GM12891 (cell line): ENCODE results near the gene AP1B1.

ENCODE experiments used
- POLR2A ChIP-seq: IDR thresholded peaks from 2 replicates; pipeline ENCODE4 v1.6.1; 2011; ENCODE audit warnings: low read depth, low read length, control low read depth
- POLR2AphosphoS5 ChIP-seq: IDR thresholded peaks from 2 replicates; pipeline ENCODE4 v1.6.1; 2011; ENCODE audit warnings: low read depth, low read length, control low read depth

DNA sequence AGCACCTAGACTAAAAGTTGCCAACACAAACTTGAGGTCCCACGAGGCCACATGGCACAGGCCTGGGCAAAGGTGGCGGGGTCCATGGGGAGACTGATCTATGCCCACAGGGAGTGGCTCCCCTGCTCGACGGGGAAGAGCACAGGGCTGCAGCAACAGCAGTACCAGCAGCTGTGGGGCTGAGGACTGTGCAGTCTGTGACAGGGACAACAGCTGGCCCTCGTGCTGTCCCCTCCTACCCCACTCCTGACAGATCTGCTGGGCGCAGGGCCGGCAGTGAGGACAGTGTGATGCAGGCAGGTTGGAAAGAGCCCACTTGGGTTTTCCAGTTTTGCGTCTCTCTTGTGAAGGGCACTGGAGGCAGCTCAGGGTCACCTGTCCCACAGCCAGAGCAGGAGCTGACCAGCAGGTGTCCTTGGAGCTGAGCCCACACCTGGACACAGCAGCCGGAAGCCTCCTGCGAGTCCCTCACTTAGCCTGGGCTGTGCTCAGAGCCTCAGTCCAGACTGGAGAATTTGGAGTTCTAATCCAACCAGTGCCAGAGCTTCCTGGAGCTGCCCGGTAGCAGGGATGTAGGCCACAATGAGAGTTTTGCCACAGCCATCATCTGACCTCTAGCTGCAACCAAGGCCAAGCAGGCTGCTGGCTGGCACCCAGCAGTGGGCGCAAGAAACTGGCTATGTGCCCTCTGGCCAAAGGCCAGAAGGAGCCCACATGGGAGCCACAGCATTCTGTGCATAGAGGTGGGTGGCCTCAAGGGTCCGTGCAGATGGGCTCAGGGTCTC lies 85.5 kb downstream of the AP1B1 start:
- TF ChIP-seq POLR2A (no peak), POLR2AphosphoS5 (no peak)
